D721Med (cell line): ENCODE measurements around the gene SYT3.
"Not testable (repeated sequence)": the region's sequence is repeated elsewhere in the genome, so short reads cannot be mapped to it uniquely, and the experiment has no call there.

ENCODE experiments used
- DNase-seq: peaks from one replicate; pipeline ENCODE4 v3.0.0; 2011; ENCODE audit warnings: low spot score; ENCODE audit not compliant: insufficient read length
- FAIRE-seq: peaks from 2 replicates; lab custom pipeline; 2011; peaks lifted over from hg19 to GRCh38; lab: Jason Lieb, UNC
- TF ChIP-seq, protein P1 (sequence below): IDR thresholded peaks from 2 replicates; pipeline ENCODE4 v1.5.1; 2012; ENCODE audit warnings: mild to moderate bottlenecking, control low read depth; ENCODE audit not compliant: insufficient read depth; ENCODE audit errors: missing control alignments

The SYT3 gene

DNA sequence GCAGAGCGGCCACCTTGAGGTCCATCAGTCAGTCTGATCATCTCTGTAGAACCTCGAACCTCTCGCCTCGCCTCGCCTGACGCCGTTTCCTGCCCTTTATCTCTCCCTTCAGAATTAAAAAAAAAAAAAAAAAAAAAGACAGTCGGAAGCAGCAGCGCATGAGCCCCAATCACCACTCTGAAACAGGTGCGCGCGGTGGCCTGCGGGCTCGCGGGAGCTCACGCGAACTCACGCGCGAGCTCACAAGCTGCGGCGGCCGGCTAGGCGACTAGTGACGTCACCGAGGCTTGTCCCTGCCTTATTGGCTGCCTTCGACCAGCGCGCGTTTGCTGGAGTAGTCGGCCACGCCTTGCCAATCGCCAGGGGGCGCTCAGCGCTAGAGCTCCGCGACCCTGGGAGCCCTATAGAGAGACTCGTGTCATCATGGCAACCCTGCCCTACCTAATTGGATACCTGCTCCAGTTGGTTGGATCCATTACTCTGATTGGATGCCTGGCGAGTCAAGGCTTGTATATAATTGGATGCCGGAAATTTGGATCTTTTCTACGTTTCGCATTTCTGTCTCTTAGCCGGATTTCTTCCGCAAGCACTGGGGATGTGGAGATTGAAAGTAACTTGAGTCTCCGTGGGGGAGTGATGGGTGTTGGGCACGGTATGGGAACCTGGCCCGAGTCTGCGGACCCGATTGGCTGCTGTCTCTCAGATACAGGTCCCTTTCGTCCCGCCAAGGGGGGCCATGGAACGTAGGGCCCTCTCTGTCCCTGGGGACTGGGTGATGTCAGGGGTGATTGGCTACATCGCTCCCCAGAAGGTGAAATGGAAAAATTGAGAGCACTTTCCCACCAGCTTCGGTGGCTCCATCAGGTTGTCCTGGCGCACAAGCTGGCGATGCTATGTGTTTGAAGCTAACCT lies 31.6 kb downstream of the SYT3 start:
- no peak for FAIRE-seq

DNA sequence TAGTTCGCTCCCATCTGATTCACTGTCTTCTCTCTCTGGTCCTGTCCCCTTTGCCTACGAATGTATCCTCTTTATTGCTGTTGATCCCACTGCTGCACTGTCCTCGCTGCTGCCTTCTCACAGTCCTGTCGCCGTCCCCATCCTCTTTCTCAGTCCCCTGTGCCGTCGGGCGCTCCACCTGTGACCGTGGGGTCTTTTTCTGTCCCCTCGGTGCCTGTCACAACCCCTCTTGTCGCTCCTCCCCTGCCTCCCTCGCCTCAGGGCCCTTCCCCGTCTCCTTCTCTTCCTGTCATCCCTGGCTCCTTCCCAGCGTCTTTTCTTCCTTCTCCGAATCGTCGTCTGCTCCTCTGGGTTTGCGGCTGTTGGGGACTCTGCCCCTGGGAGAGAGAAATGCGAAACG lies 32.3 kb downstream of the SYT3 start:
- TF ChIP-seq, protein P1, sequence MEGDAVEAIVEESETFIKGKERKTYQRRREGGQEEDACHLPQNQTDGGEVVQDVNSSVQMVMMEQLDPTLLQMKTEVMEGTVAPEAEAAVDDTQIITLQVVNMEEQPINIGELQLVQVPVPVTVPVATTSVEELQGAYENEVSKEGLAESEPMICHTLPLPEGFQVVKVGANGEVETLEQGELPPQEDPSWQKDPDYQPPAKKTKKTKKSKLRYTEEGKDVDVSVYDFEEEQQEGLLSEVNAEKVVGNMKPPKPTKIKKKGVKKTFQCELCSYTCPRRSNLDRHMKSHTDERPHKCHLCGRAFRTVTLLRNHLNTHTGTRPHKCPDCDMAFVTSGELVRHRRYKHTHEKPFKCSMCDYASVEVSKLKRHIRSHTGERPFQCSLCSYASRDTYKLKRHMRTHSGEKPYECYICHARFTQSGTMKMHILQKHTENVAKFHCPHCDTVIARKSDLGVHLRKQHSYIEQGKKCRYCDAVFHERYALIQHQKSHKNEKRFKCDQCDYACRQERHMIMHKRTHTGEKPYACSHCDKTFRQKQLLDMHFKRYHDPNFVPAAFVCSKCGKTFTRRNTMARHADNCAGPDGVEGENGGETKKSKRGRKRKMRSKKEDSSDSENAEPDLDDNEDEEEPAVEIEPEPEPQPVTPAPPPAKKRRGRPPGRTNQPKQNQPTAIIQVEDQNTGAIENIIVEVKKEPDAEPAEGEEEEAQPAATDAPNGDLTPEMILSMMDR: no peak
- DNase-seq (no peak), FAIRE-seq (no peak)

More for the DNA sequence above, 31.6 kb downstream of the SYT3 start:
- DNase-seq: peak; percentile 95
- TF ChIP-seq, protein P1: peak; percentile 43

DNA sequence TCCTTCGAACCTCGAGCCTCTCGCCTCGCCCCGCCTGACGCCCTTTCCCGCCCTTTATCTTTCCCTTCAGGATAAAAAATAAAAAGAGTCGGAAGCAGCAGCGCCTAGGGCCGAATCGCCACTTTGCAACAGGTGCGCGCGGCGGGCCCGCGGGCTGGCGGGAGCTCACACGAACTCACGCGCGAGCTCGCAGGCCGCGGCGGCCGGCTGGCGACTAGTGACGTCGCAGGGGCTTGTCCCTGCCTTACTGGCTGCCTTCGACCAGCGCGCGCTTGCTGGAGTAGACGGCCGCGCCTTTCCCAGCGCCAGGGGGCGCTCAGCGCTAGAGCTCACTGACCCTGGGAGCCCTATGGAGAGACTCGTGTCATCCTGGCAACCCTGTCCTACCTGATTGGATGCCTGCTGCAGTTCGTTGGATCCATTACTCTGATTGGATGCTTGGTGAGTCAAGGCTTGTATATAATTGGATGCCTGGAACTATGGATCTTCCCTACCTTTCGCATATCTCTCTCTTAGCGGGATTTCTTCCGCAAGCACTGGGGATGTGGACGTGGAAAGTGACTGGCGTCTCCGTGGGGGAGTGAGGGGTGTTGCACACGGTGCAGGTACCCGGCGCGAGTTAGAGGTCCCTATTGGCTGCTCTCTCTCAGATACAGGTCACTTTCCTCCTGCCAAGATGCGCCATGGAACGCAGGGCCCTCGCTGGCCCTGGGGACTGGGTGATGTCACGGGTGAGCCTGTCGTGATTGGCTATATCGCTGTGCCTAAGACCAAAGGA lies 33.4 kb downstream of the SYT3 start:
- DNase-seq, FAIRE-seq: not testable (repeated sequence)

DNA sequence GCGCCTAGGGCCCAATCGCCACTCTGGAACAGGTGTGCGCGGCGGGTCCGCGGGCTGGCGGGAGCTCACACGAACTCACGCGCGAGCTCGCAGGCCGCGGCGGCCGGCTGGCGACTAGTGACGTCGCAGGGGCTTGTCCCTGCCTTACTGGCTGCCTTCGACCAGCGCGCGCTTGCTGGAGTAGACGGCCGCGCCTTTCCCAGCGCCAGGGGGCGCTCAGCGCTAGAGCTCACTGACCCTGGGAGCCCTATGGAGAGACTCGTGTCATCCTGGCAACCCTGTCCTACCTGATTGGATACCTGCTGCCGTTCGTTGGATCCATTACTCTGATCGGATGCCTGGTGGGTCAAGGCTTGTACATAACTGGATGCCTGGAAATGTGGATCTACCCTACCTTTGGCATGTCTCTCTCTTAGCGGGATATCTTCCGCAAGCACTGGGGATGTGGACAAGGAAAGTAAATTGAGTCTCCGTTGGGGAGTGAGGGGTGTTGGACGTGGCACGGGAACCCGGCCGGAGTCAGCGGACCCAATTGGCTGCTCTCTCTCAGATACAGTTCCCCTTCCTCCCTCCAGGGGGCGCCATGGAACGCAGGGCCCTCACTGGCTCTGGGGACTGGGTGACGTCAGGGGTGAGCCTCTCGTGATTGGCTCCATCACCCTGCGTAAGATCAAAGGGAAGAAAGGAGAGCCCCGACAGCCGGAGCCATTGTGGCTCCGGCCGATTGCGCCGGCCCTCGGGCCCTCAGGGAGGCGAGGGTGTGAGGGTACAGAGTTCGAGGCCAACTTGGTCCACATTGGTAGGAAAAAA lies 35.2 kb downstream of the SYT3 start:
- not testable (repeated sequence) for FAIRE-seq, DNase-seq

DNA sequence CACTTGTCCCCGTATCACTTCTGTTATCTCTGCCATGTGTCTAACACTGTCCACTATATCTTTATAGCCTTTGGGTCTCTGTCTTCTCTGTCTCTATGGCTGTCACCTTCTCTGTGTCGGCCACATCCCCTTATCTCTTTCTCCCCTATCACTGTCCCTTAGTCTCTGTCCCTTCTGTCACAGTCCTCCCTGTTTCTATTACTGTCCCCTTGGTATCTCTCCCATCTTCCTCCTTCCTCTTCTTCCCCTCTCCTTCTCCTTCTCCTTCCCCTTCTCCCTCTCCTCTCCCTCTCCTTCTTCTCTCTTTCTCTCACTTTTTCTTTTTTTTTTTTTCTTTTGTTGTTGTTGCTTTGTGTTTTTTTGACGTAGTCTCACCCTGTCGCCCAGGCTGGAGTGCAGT lies 36.7 kb downstream of the SYT3 start:
- DNase-seq: no peak
- TF ChIP-seq, protein P1: no peak
- no peak for FAIRE-seq

DNA sequence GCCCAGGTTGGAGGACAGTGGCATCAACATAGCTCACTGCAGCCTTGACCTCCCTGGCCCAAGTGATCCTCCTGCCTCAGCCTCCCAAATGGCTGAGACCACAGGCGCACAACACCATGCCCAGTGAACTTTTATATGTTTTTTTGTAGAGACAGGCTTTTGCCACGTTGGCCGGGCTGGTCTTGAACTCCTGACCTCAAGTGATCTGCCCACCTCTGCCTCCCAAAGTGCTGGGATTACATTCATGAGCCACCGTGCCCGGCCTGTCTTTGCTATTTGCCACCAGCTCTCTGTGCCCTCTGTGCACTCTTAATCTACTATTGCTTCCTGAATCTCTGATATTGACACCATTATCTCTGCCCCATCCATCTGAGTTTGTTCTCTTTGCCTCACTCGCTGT lies 37.2 kb downstream of the SYT3 start:
- FAIRE-seq (no peak), DNase-seq (no peak)
- TF ChIP-seq, protein P1: no peak

DNA sequence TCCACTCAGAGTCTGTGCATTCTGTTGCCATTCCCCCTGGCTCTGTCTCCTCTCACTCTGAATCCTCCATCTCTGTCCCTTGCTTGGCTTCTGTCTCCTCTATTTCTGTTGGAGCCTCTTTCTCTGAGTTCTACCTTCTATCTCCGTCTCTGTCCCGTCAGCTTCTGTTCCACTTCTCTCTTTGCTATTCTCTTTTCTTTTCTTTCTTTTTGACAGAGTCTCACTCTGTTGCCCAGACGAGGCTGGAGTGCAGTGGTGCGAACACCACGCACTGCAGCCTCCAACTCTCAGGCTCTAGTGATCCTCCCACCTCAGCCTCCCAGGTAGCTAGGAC lies 37.6 kb downstream of the SYT3 start:
- FAIRE-seq (no peak), DNase-seq (no peak)
- TF ChIP-seq, protein P1: no peak
